Measurements from ENCODE around the gene PAPPA2.

DNA sequence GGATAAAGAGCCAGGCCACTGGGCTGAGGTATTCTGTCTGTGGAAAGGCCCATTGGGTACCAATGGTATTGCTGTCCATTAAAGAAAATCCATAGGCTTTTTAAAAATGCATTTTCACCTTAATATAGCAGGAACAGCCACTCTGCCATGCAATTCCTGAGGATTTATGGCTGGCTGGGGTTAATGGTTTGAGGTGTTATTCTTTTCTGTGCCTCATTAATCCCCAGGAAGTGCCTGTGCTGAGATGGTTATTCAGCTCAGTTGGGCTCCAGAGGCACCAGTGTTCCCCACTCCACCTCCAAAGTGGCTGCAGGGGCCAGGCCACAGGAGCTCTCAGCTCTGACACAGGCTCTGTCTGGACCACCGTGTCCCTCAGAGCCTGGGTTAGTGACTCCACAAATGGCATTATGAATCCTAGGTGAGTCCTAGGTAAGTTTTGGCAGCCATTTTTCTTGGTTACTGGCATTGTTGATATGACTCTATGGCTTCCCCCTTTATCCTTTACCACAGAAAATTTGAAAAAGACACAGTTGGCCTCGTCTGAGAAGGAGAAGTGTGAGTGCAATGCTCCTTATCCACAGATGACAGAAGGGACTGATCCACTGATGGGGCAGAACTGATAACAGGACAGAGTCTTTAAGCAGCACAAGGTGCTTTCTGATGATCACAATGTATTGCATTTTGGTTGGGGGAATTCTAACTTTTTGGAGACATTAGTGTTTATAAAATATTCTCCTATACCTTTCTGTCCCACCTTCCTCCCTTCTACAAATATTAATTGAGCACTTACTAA is 2.2 kb upstream of the PAPPA2 start:
- TF ChIP-seq, protein P1, sequence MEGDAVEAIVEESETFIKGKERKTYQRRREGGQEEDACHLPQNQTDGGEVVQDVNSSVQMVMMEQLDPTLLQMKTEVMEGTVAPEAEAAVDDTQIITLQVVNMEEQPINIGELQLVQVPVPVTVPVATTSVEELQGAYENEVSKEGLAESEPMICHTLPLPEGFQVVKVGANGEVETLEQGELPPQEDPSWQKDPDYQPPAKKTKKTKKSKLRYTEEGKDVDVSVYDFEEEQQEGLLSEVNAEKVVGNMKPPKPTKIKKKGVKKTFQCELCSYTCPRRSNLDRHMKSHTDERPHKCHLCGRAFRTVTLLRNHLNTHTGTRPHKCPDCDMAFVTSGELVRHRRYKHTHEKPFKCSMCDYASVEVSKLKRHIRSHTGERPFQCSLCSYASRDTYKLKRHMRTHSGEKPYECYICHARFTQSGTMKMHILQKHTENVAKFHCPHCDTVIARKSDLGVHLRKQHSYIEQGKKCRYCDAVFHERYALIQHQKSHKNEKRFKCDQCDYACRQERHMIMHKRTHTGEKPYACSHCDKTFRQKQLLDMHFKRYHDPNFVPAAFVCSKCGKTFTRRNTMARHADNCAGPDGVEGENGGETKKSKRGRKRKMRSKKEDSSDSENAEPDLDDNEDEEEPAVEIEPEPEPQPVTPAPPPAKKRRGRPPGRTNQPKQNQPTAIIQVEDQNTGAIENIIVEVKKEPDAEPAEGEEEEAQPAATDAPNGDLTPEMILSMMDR (IDR thresholded peaks at IDR 0.05; ENCODE audit: low read depth, low read length): no peak
- TF ChIP-seq EZH2phosphoT487 (IDR thresholded peaks at IDR 0.05; ENCODE audit: low read depth): no peak

All from OCI-LY3 (cell line).